NCI-H748 (cell line): ENCODE data around the gene CD3D.

Experiments used
- DNase-seq: peaks from one replicate; lab custom pipeline; 2025; ENCODE audit not compliant: unreplicated experiment; lab: John Stamatoyannopoulos, UW

Gene CD3D

DNA sequence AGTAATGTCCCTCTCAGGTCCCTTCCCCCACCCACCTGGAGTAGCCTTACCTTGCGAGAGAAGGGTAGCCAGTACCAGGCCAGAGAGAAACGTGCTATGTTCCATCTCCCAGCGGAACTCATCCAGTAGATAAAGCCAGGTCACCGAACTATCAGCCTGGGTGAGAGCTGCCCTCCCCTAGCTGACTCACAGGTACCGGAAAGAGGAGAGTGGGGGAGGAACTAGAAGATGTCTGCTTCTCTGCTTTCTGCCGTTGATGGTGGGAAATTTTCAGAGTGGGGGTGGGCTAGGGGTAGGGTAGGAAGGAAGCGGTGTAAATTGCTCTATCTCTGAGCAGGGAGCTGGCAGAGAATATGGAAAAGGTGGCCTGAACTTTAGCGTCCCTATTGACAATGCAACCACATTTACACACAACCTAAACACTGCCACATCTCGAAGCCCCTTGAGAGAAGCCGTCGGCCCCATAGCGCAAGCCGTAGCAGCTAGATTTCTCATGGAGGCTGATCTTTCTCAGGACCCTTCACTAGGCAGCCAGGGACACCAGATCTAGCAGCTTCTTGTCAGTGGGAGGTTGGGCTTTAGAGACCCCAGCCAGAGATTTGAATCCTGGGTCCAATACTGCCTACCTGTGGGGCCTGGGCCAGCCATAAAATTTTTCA is at the start of gene CD3D:
Gene CD3D (minus strand): TSS at position 203 of the 659 bp plus-strand sequence. CDS start 98 bp downstream, at position 105.
- DNase-seq = no peak

GRCh38 chr11:118383657-118384056 is 41.2 kb upstream of the CD3D start:
- no peak for DNase-seq

DNA sequence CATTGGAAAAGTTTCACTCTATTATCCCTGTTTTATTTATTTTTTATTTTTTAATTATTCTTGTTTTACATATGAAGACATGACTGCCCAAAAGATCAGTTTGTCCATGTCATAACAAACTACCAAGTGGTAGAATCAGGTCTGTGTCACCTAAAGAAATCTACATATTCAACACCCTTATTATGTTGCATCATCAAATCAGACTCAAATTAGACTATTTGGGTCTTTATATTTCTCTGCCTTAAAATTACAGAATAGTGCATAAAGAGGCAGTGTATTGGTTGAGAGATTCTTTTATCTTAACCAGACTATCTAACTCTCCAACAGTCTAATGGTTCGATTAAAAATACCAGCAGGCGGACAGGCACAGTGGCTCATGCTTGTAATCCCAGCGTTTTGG is 40.4 kb upstream of the CD3D start:
- no peak for DNase-seq

DNA sequence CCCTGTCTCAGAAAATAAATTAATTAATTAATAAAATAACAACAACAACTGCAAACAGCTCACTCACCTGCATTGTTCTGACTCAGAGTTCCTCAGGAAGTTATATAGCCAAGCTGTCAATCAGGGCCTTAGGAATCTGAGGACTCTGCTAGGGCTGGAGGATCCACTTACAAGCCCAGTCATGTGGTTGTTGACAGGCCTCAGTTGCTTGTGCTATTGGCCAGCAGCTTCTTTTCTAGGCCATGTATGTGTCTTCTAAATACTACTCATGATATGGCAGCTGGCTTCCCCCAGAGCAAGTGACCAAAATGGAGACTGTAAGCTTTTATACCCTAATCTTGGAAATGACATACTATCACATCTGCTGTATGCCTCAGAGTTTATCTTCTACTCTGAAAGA is 38.1 kb upstream of the CD3D start:
- DNase-seq = no peak

- no peak for DNase-seq
Observed at GRCh38 chr11:118379497-118379896, 37.0 kb upstream of the CD3D start.

DNA sequence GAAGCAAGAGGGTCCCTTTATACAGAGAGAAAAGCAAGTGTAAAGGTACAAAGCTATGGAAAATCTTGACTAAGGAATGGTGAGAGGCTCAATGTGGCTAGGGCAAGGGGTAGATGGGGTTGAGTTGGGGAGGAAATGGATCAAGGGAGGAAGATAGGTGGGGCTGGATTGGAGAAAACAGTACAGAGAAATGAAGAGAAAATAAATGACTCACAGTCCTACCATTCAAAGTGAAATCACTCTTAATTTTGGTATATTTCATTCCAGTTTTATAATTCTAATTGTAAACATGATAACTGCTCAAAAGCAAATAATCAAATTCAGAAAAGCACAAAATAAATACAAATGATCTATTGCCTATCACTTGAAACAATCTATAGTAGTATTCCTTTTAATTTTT is 33.5 kb upstream of the CD3D start:
- DNase-seq = no peak

DNA sequence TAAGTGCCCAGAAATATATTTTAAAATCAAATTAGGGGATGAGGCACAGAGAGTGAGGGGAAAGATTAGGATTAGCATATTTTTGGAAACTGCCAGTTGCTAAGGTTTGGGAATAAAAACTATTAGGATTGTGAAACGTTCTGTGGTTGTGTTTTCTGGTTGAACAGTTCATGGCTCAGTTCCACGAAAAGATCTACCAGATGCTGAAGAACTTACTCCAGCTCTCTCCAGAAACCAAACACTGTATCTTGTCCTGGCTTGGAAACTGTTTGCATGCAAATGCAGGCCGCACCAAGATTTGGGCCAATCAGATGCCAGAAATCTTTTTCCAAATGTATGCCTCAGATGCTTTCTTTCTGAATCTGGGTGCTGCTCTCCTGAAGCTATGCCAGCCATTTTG is 32.2 kb upstream of the CD3D start:
- no peak for DNase-seq

DNA sequence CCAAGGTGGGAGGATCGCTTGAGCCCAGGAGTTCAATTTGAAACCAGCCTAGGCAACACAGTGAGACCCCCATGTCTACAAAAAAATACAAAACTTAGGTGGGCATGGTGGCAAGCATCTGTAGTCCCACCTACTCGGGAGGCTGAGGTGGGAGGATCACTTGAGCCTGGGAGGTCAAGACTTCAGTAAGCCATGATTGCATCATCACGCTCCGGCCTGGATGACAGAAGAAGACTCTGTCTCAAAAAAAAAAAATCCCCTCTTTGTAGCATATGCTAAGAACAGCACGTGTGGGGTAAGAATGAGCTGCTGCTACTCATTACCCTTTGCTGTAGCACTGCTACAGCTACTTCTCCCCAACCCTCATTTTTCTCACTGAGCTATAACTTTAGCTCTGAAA is 31.4 kb upstream of the CD3D start:
- no peak for DNase-seq

DNA sequence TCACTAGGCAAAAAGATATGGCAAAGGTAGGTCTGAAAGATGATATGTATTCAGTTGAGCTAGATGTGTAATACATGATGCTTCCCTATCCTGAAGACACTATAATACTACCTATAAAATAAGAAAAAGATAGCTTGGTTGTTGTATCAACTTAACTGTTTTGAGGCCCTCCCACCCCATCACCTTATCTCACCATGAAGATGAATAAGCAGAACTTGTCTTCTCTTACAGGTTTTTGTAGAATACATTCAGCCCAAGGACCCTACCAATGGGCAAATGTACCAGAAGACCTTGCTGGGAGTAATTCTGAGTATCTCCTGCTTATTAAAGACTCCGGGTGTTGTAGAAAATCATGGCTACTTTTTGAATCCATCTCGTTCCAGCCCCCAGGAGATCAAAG is 30.8 kb upstream of the CD3D start:
- DNase-seq = no peak

GRCh38 chr11:118370774-118371173 is 28.3 kb upstream of the CD3D start:
- DNase-seq = no peak

- no peak for DNase-seq
Observed at GRCh38 chr11:118366287-118366686, 23.8 kb upstream of the CD3D start.

GRCh38 chr11:118364956-118365615 is 22.6 kb upstream of the CD3D start:
- no peak for DNase-seq

DNA sequence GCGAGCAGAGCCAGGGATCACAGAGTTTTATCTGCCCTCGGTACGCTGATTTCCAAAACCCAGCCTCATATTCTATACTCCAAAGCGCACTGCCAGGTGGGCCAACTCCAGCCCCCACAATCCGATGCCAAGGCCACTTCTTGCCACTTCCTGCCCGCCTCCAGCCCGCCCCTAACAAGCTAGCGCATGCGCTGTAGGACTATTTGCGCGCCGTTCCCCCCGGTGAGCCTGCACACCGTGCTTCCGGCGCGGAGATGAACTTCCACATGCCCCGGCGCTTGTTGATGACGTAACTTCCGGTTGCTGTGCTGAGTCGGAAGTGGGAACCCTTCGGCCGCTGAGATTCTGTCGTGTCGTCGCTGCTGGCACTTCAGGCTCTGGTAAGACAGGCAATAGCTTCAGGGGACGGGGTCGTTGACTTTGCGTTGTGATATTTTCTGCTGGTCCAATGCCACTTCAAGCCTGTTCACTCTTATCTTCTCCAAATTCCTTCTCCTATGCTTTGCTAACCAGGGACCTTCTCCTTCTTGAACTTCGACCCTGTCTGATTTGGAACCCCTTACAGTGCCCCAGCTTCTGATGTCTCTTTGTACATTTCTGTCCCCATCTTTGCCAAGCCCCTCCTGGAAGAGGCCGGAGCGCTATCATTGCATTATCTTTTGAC is 16.9 kb upstream of the CD3D start, which contains the start of gene UBE4A:
Gene UBE4A (plus strand): TSS at position 306 of the 664 bp plus-strand sequence. CDS start 5,481 bp downstream, outside the sequence.
- DNase-seq = peak; percentile 93

DNA sequence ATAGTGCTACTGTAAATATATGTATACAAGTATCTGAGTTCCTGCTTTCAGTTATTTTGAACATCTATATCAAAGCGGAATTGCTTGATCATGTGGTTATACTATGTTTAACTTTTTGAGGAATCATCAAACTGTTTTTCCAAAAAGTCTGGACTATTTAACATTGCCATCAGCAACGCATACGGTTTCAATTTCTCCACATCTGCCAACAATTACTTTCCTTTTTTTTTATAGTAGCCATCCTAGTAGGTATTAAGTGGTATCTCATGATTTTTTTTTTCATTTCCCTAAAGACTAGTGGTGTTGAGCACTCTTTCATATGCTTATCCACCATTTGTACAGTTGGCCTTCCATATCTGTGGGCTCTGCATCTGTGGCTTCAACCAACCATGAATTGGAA is 15.6 kb upstream of the CD3D start:
- DNase-seq = no peak

- DNase-seq = peak; percentile 2
Observed at GRCh38 chr11:118353084-118353710, 10.7 kb upstream of the CD3D start.

DNA sequence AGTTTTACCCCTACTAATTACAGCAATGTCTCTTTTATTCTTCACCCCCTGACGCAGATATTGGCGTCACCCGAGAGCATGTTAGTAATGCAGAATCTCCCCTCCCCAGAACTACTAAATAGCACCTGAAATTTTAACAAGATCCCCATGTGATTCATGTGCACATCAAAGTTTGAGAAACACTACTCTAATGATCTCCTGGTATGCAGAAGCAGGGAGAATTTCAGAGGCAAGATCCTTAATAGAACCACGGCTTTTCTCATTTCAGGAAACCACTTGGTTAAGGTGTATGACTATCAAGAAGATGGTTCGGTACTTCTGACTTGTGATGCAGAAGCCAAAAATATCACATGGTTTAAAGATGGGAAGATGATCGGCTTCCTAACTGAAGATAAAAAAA is 7.0 kb upstream of the CD3D start:
- no peak for DNase-seq

GRCh38 chr11:118343981-118344515 is 1.5 kb upstream of the CD3D start, which contains the start of gene CD3G:
CD3G (plus strand) TSS chr11:118344344; CDS start chr11:118344424, 80 bp downstream.
- DNase-seq = no peak

- DNase-seq = no peak
Observed at GRCh38 chr11:118343248-118343647, 743 bp upstream of the CD3D start.

GRCh38 chr11:118341815-118342489 is 553 bp downstream of the CD3D start:
- no peak for DNase-seq

DNA sequence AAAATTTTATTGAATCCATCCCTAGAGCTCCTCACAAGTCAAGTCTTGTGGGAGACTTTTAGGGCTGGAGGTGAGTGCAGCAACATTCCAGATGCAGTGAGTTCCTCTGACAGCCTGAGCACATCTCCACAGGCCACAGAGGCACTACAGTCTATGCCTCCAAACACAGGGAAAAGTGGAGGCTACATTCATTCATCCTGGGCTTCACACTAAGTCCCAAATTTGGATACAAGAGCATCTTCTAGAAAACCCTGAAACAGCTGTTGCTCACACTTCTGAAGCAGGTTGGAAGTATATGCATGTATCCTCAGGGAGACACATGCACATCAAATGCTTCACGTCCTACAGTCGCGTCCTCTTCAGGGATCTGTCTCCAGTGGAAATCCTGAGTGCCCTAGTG is 1.2 kb downstream of the CD3D start:
- no peak for DNase-seq

GRCh38 chr11:118340449-118340848 is 2.1 kb downstream of the CD3D start:
- DNase-seq = no peak
